Measurements from ENCODE around the gene DIDO1. TPM values are rescaled to one million over a fixed set of nuclear protein-coding genes. Genes with fewer than 3 reads are reported as not detected.

Gene DIDO1
- total RNA-seq, 4 donors from 2014 or later = 64.6 to 143 (median 79.2) TPM

- DNase-seq (ENCODE audit: low spot score in 2 of 2) = no peak
- Histone ChIP-seq H3K27me3 (no peaks in the 10 kb centered on the region), H3K4me1 (peaks cover 30% of the 10 kb centered on the region), H3K9me3 (no peaks in the 10 kb centered on the region), H3K36me3 (peaks cover 15% of the 10 kb centered on the region), H3K4me3 (peak overlapping the region; percentile 42), H3K27ac (peak overlapping the region; percentile 57)
- no peak for TF ChIP-seq EP300 (IDR thresholded peaks at IDR 0.05)
- TF ChIP-seq CTCF (IDR thresholded peaks at IDR 0.05) = no peak
- no peak for TF ChIP-seq POLR2AphosphoS5 (IDR thresholded peaks at IDR 0.05)
- no peak for TF ChIP-seq POLR2A (IDR thresholded peaks at IDR 0.05)
- WGBS = 2% methylated on average over 17 of the region's 32 CpGs
These were observed 27.8 kb upstream of the DIDO1 start for GRCh38 chr20:62953839-62954703.

- peaks cover 30% of the 10 kb centered on the region for H3K4me1 ChIP-seq
- 50% methylated on average over 9 of the region's 19 CpGs for WGBS
- peak overlapping the region; percentile 57 for H3K27ac ChIP-seq
These were observed 26.9 kb upstream of the DIDO1 start for GRCh38 chr20:62952968-62953838.

DNA sequence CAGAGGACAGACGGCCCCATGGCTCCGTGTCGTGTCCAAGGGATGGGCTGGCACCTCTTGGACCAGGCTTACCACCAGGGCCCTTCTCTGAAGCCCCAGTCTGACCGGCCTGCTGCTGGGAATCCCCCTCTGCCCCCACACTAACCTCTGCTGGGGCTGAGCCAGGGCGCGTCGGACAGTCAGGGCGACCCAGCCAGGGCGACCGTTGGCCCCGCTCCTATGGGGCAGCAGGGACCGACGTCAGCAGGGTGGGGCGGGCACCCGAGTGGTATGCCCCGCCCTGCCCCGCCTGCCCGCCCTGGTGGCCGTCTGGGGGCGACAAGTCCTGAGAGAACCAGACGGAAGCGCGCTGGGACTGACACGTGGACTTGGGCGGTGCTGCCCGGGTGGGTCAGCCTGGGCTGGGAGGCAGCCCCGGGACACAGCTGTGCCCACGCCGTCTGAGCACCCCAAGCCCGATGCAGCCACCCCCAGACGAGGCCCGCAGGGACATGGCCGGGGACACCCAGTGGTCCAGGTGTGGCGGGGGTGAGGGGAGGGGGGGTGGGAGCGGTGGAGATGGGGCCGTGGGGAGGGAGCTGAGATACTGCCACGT lies 26.2 kb upstream of the DIDO1 start, which contains the start of gene SLC17A9:
SLC17A9 (plus strand) TSS at position 337 of the 595 bp plus-strand sequence; CDS start at position 459, 122 bp downstream.
- Histone ChIP-seq H3K4me1 (peaks cover 30% of the 10 kb centered on the region), H3K4me3 (peak within 1 kb of the TSS; percentile 42), H3K27me3 (no peaks in the 10 kb centered on the region), H3K27ac (peak within 1 kb of the TSS; percentile 57), H3K36me3 (peaks cover 26% of the 10 kb centered on the region), H3K9me3 (no peaks in the 10 kb centered on the region)
- WGBS = 9% methylated on average over 24 of the region's 37 CpGs
- peak; percentile 82 to 91 for DNase-seq (ENCODE audit: low spot score in 2 of 2)
- no peak for TF ChIP-seq POLR2AphosphoS5 (IDR thresholded peaks at IDR 0.05)
- TF ChIP-seq CTCF (IDR thresholded peaks at IDR 0.05) = no peak
- TF ChIP-seq EP300 (IDR thresholded peaks at IDR 0.05) = no peak
- no peak for TF ChIP-seq POLR2A (IDR thresholded peaks at IDR 0.05)

More at GRCh38 chr20:62952968-62953838, 26.9 kb upstream of the DIDO1 start:
- no peaks in the 10 kb centered on the region for H3K27me3 ChIP-seq
- H3K9me3 ChIP-seq = no peaks in the 10 kb centered on the region
- TF ChIP-seq POLR2AphosphoS5 (IDR thresholded peaks at IDR 0.05) = no peak
- H3K36me3 ChIP-seq = peaks cover 18% of the 10 kb centered on the region
- H3K4me3 ChIP-seq = peak overlapping the region; percentile 42
- no peak for DNase-seq (ENCODE audit: low spot score in 2 of 2)

- TF ChIP-seq POLR2AphosphoS5 (IDR thresholded peaks at IDR 0.05) = no peak
- no peak for TF ChIP-seq CTCF (IDR thresholded peaks at IDR 0.05)
- TF ChIP-seq EP300 (IDR thresholded peaks at IDR 0.05) = no peak
- TF ChIP-seq POLR2A (IDR thresholded peaks at IDR 0.05) = no peak
- peak overlapping the region; percentile 42 for H3K4me3 ChIP-seq
- no peaks in the 10 kb centered on the region for H3K9me3 ChIP-seq
- no peak overlapping the region for H3K27ac ChIP-seq
- H3K36me3 ChIP-seq = peaks cover 31% of the 10 kb centered on the region
- H3K27me3 ChIP-seq = no peaks in the 10 kb centered on the region
- H3K4me1 ChIP-seq = peaks cover 30% of the 10 kb centered on the region
- 85% methylated on average over 6 of the region's 8 CpGs for WGBS
- DNase-seq (ENCODE audit: low spot score in 2 of 2) = no peak
These were observed 25.6 kb upstream of the DIDO1 start for GRCh38 chr20:62951896-62952372.

- Histone ChIP-seq H3K27me3 (no peaks in the 10 kb centered on the region), H3K4me1 (peaks cover 30% of the 10 kb centered on the region), H3K4me3 (no peak overlapping the region), H3K36me3 (peaks cover 37% of the 10 kb centered on the region), H3K27ac (no peak overlapping the region), H3K9me3 (no peaks in the 10 kb centered on the region)
- WGBS = 92% methylated on average over 10 of the region's 11 CpGs
- no peak for DNase-seq (ENCODE audit: low spot score in 2 of 2)
- TF ChIP-seq POLR2A (IDR thresholded peaks at IDR 0.05) = no peak
These were observed 25.0 kb upstream of the DIDO1 start for GRCh38 chr20:62951143-62951895.
